Measurements from ENCODE around the gene GRPEL1.

Gene GRPEL1

GRCh38 chr4:7043284-7044136 is 24.4 kb downstream of the GRPEL1 start, which contains the start of gene TADA2B:
TADA2B (plus strand) TSS chr4:7043372; CDS start chr4:7043580, 208 bp downstream.
- no peak for FAIRE-seq

GRCh38 chr4:7042503-7043283 is 25.2 kb downstream of the GRPEL1 start:
- peak; percentile 76 for FAIRE-seq

- no peak for FAIRE-seq
Measured at GRCh38 chr4:7041801-7042502, 25.9 kb downstream of the GRPEL1 start.

- FAIRE-seq: no peak
Measured at GRCh38 chr4:7041246-7041645, 26.6 kb downstream of the GRPEL1 start.

- no peak for FAIRE-seq
Measured at GRCh38 chr4:7040765-7041164, 27.1 kb downstream of the GRPEL1 start.

GRCh38 chr4:7037425-7037824 is 30.4 kb downstream of the GRPEL1 start:
- FAIRE-seq: no peak

GRCh38 chr4:7034262-7035081 is 33.4 kb downstream of the GRPEL1 start:
- FAIRE-seq: peak; percentile 76

GRCh38 chr4:7032596-7032995 is 35.3 kb downstream of the GRPEL1 start:
- FAIRE-seq: no peak

- FAIRE-seq: no peak
Measured at GRCh38 chr4:7031558-7032449, 36.1 kb downstream of the GRPEL1 start.

GRCh38 chr4:7030856-7031255 is 37.0 kb downstream of the GRPEL1 start:
- FAIRE-seq: no peak

GRCh38 chr4:7029921-7030320 is 37.9 kb downstream of the GRPEL1 start:
- no peak for FAIRE-seq

- no peak for FAIRE-seq
Measured at GRCh38 chr4:7029212-7029611, 38.7 kb downstream of the GRPEL1 start.

GRCh38 chr4:7027913-7028312 is 40.0 kb downstream of the GRPEL1 start:
- FAIRE-seq: no peak

- no peak for FAIRE-seq
Measured at GRCh38 chr4:7027284-7027683, 40.6 kb downstream of the GRPEL1 start.

- no peak for FAIRE-seq
Measured at GRCh38 chr4:7026107-7026506, 41.8 kb downstream of the GRPEL1 start.

- no peak for FAIRE-seq
Measured at GRCh38 chr4:7025040-7025602, 42.7 kb downstream of the GRPEL1 start.

- FAIRE-seq: no peak
Measured at GRCh38 chr4:7024336-7024890, 43.5 kb downstream of the GRPEL1 start.

GRCh38 chr4:7023901-7024300 is 44.0 kb downstream of the GRPEL1 start:
- no peak for FAIRE-seq

GRCh38 chr4:7023486-7023885 is 44.4 kb downstream of the GRPEL1 start:
- no peak for FAIRE-seq

- FAIRE-seq: no peak
Measured at GRCh38 chr4:7021930-7022664, 45.8 kb downstream of the GRPEL1 start.
